Measurements from ENCODE around the gene SND1.

The SND1 gene

DNA sequence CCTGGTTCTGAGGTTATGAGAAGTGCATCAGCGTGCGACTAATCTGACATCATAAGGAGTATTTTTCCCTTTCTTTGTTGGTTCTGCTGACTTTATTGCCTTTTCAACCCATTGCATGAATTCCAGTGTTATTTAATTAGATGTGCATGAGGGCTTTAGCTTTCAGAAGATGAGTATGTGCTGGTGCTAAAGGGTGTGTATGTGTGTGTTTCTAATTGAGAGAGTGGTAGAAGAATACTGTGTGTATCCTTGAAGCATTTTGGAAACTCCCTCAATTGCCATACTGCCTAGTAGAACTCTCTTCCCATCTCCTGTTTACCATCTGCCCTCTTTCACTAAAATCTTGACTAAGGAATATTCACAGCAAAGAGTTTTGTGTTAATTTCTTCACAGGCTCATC lies 158.1 kb downstream of the SND1 start:
- TF ChIP-seq, protein P1, sequence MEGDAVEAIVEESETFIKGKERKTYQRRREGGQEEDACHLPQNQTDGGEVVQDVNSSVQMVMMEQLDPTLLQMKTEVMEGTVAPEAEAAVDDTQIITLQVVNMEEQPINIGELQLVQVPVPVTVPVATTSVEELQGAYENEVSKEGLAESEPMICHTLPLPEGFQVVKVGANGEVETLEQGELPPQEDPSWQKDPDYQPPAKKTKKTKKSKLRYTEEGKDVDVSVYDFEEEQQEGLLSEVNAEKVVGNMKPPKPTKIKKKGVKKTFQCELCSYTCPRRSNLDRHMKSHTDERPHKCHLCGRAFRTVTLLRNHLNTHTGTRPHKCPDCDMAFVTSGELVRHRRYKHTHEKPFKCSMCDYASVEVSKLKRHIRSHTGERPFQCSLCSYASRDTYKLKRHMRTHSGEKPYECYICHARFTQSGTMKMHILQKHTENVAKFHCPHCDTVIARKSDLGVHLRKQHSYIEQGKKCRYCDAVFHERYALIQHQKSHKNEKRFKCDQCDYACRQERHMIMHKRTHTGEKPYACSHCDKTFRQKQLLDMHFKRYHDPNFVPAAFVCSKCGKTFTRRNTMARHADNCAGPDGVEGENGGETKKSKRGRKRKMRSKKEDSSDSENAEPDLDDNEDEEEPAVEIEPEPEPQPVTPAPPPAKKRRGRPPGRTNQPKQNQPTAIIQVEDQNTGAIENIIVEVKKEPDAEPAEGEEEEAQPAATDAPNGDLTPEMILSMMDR (IDR thresholded peaks at IDR 0.05; ENCODE audit: borderline replicate concordance, control extremely low read depth, extremely low read depth, insufficient read depth, missing control alignments): no peak
- no peak for DNase-seq (ENCODE audit: low spot score)
- in situ Hi-C loops (cut with MboI; ENCODE audit: low sequenced_read_pairs, unreplicated experiment): no loop called here

DNA sequence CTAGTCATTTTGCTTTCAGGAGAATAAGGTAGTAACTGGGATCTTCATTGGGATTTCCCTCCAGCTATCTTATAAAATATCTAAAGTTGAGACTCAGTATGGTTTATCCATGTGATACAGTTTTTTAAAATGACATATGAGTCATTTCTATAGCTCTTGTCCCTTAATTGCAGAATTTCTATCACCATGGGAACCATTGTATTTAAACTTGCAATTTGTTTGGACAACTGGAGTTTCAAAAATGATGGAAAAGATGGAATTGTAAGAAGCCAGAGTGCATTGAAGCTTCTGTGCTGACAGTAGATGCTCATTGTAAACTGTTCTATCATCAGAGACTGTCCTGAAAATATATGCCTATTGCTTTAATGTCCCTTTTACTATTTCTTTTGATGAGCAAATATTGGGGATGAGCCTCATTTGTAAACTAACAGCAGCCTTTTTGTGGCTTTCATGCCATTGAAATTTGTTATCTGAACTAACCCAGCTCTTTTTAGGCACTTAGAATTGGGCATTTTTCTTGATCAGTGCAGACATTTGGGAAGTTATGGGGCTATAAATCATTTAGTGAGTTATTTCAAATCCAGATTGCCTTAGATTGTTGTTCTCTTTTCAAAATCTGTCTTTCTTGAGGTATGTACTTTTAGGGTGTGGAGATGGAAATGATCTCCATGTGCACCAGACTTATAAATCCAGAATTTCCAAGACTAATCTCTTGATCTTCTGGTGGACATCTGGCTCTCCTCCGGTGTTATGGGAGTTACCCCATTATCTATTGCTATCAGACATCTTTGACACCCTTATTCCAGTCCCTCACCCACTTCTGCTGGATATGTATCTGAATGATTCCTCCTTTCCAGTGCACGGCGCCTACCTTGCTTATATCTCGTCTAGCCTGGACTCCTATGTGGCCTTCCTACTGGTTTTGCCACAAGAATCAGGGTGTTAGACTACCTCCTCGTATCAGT lies 159.0 kb downstream of the SND1 start:
- in situ Hi-C loops (cut with MboI; ENCODE audit: low sequenced_read_pairs, unreplicated experiment): no loop called here
- TF ChIP-seq, protein P1 (IDR thresholded peaks at IDR 0.05; ENCODE audit: borderline replicate concordance, control extremely low read depth, extremely low read depth, insufficient read depth, missing control alignments): no peak
- no peak for DNase-seq (ENCODE audit: low spot score)

DNA sequence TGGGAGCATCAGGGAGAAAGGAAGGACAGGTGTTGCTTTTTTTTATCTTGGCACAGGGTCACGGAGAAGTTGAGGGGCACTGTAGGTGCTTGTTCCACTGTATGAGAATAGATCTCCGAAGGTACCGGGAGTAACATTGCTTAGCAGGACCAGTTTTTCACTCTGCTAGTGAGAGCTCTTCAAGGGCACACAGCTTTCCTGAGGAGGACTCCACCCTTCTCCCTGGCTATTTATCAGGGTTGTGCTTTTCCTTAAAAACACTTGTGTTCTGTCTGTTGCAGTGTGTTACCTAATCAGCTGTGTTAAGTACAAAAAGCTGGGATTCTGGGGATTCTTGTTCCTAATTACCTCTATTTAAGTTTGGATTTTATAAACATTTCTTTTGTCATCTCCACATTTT lies 160.5 kb downstream of the SND1 start:
- in situ Hi-C loops (cut with MboI; ENCODE audit: low sequenced_read_pairs, unreplicated experiment): no loop called here
- DNase-seq (ENCODE audit: low spot score): no peak
- TF ChIP-seq, protein P1 (IDR thresholded peaks at IDR 0.05; ENCODE audit: borderline replicate concordance, control extremely low read depth, extremely low read depth, insufficient read depth, missing control alignments): no peak

DNA sequence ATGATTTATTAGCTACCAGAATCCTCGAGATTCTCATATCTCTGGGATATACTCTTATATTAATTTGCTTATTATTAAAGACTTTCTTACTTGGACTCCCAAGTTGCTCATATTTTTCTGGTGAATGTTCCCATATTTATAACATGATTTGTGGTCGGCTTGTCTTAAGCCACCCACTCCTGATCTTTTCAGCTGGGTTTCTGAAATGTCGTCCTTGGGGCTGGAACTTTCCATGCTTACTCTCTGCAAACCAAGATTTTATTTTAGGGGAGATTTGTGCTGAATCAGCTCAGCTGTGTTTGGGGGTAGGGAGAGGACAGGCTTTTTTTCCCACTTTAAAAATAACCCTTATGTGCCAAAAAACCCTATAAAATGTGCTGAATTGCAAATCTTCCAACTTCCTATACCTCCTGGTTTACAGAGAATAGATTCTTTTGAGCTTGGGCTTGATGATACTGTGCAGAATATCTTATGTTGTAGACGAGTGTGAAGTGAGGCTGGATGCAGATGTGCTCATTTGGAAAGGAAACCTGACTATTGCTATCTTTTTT lies 162.1 kb downstream of the SND1 start:
- TF ChIP-seq, protein P1 (IDR thresholded peaks at IDR 0.05; ENCODE audit: borderline replicate concordance, control extremely low read depth, extremely low read depth, insufficient read depth, missing control alignments): no peak
- DNase-seq (ENCODE audit: low spot score): no peak
- in situ Hi-C loops (cut with MboI; ENCODE audit: low sequenced_read_pairs, unreplicated experiment): no loop called here

DNA sequence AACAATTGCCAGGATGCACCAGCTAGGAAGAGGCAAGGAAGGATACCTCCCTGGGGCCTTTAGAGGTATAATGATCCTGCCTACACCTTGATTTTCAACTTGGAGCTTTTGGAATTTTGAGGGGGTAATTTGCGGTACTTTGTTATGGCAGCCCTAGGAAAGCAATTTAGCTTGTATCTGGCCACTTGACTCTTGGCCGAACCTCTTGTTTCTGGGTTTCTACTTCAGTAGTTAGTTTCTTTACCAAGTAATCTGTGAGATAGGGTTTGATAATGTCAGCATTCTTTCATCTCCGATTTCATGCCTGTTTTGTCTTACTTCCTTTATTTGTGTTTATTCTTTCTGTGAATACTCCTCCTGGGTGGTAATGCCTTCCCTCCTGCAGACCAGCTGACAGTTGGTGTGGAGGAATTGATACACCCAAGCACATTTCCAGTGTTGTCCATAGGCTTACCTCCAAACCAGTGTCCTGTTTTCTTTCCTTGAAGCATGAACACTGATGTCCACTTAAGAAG lies 163.7 kb downstream of the SND1 start:
- TF ChIP-seq, protein P1 (IDR thresholded peaks at IDR 0.05; ENCODE audit: borderline replicate concordance, control extremely low read depth, extremely low read depth, insufficient read depth, missing control alignments): no peak
- no peak for DNase-seq (ENCODE audit: low spot score)
- in situ Hi-C loops (cut with MboI; ENCODE audit: low sequenced_read_pairs, unreplicated experiment): no loop called here

DNA sequence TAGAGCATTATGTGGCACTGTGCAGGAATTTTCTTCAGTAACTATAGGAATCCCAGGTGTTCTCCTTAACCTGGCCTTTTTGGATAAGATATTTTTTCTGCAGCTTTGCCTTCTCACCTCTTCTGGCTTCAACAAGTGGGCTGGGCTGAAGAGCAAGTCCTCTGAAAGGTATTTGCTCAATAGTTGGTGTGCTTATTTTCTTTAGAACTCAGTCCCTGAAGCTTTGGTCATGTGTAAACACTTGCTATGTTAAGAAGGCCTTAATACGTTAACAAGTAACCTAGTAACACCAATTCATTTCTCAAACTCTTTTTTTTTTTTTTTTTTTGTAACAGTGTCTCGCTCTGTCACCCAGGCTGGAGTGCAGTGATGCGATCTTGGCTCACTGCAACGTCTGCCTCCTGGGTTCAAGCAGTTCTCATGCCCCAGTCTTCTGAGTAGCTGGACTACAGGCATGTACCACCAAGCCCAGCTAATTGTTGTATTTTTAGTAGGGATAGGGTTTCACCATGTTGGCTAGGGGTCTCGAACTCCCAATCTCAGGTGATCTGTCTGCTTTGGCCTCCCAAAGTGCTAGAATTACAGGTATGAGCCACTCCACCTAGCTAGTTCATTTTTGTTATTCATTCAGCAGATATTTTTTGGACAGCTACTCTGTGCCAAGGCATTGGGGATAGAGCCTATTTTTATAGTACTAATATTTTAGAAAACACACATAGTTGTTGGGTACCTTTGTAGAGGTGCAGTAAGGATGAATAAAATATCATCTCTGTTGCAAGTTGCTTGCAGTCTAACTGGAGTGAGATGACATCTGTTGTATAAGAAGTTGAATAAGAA lies 164.6 kb downstream of the SND1 start:
- in situ Hi-C loops (cut with MboI; ENCODE audit: low sequenced_read_pairs, unreplicated experiment): no loop called here
- TF ChIP-seq, protein P1 (IDR thresholded peaks at IDR 0.05; ENCODE audit: borderline replicate concordance, control extremely low read depth, extremely low read depth, insufficient read depth, missing control alignments): no peak

More for the DNA sequence above, 164.6 kb downstream of the SND1 start:
- DNase-seq (ENCODE audit: low spot score): no peak

Data from GM13976 (cell line).